ENCODE results near the gene ZNF132.
"Not testable (repeated sequence)": the region's sequence is repeated elsewhere in the genome, so short reads cannot be mapped to it uniquely, and the experiment has no call there.

Gene ZNF132

GRCh38 chr19:58439576-58440554 lies at the start of gene ZNF132:
Gene ZNF132 (minus strand): TSS chr19:58440153. CDS start chr19:58439821, 332 bp downstream.
- peaks cover 48% of the 10 kb centered on the region for H3K9me3 Mint-ChIP-seq
- peaks cover 24% of the 10 kb centered on the region for H3K4me1 Mint-ChIP-seq
- ATAC-seq (peak; percentile 99), DNase-seq (peak; percentile 92)
- no peaks in the 10 kb centered on the region for H3K27me3 Mint-ChIP-seq
- peak within 1 kb of the TSS; percentile 94 for H3K27ac Mint-ChIP-seq
- peak within 1 kb of the TSS; percentile 91 for H3K4me3 Mint-ChIP-seq
- peaks cover 54% of the 10 kb centered on the region for H3K36me3 Mint-ChIP-seq (ENCODE audit: low read depth)

- not testable (repeated sequence) for H3K4me1 Mint-ChIP-seq, ATAC-seq, H3K27me3 Mint-ChIP-seq
These were observed 44.4 kb upstream of the ZNF132 start for GRCh38 chr19:58484349-58484748.

DNA sequence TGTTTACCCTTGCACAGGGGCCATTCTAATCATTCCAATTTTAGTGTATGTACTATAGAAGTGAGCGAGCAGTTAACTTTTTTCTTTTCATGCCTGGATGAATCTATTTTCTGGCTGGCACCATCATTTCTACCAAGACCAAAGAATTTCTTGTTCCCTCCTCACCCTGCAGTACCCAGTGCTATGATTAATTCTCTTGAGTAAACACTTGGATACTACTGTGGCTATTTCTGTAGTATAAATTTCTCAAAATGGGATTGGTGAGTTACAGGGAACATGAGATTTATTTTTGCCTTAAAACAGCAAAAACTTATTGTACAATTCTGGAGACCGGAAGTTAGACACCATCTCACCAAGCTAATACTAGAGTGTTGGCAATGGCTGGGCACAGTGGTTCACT lies 43.8 kb upstream of the ZNF132 start:
- H3K27me3 Mint-ChIP-seq: no peaks in the 10 kb centered on the region
- peaks cover 1% of the 10 kb centered on the region for H3K4me1 Mint-ChIP-seq
- no peak overlapping the region for H3K4me3 Mint-ChIP-seq
- no peak overlapping the region for H3K27ac Mint-ChIP-seq
- H3K36me3 Mint-ChIP-seq (ENCODE audit: low read depth): peaks cover 2% of the 10 kb centered on the region
- no peaks in the 10 kb centered on the region for H3K9me3 Mint-ChIP-seq
- DNase-seq (no peak), ATAC-seq (no peak)

More at GRCh38 chr19:58484349-58484748, 44.4 kb upstream of the ZNF132 start:
- not testable (repeated sequence) for DNase-seq; H3K4me3 Mint-ChIP-seq; H3K36me3 Mint-ChIP-seq (ENCODE audit: low read depth); H3K27ac Mint-ChIP-seq; H3K9me3 Mint-ChIP-seq

DNA sequence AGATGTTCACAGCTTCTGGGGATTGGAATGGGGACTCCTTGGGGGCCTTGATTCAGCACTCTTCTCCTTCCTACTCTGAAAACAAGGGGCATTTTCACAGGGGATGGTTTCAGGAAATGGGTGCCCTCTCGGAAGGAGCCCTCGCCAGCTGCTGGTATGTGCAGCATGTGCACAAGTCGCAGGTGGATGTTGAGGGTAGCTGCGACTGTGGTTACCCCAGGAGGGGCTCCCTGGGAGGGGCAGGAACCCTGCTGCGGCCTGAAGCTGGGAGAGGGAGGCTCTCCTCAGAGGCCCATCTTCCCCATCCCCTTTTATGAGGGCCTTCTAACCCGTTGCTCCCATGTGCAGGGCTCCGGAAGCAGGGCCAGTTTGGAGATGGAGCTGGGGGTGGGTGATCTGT lies 42.4 kb upstream of the ZNF132 start:
- Mint-ChIP-seq H3K27ac (no peak overlapping the region), H3K4me3 (no peak overlapping the region), H3K9me3 (no peaks in the 10 kb centered on the region), H3K36me3 (ENCODE audit: low read depth) (peaks cover 2% of the 10 kb centered on the region), H3K27me3 (no peaks in the 10 kb centered on the region), H3K4me1 (peaks cover 3% of the 10 kb centered on the region)
- ATAC-seq (no peak), DNase-seq (no peak)

GRCh38 chr19:58480831-58481230 lies 40.9 kb upstream of the ZNF132 start:
- DNase-seq (no peak), ATAC-seq (no peak)
- Mint-ChIP-seq H3K27ac (no peak overlapping the region), H3K9me3 (no peaks in the 10 kb centered on the region), H3K27me3 (no peaks in the 10 kb centered on the region), H3K4me3 (no peak overlapping the region), H3K4me1 (peaks cover 12% of the 10 kb centered on the region), H3K36me3 (ENCODE audit: low read depth) (peaks cover 2% of the 10 kb centered on the region)

- no peaks in the 10 kb centered on the region for H3K27me3 Mint-ChIP-seq
These were observed 40.5 kb upstream of the ZNF132 start for GRCh38 chr19:58480481-58480830.

DNA sequence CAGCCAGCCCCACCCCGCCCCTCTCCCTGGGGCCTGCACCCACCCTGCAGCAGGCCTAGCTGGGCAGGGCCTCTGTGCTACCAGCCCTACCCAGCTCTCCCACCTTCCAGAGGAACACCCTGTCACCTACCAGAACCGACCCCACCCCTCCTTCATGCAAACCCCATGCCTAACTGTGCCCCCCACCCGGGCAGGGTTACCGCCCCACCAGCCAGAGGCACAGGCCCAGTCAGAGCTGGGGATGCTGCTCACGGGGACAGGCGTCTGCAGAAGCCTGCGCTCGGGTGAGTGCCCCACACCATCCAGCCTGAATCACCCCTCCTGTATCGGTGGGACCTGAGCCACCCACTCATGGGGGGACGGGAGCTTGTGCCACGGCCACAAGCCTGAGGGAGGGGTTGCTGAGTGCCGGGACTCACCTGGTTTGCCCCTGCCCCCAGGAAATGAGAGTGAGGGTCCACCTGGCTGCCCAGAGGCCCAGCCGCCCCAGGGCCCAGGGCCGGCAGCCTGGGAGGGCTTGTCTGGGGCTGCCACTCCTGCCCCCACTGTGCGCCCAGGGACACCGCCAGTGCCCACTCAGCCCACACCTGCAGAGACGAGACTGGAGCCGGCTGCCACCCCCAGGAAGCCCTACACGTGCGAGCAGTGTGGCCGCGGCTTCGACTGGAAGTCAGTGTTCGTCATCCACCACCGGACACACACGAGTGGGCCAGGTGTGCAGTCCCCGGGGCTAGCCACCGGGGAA lies 40.0 kb upstream of the ZNF132 start:
- ATAC-seq: no peak
- Mint-ChIP-seq H3K4me3 (no peak overlapping the region), H3K27ac (no peak overlapping the region), H3K4me1 (peaks cover 20% of the 10 kb centered on the region), H3K27me3 (no peaks in the 10 kb centered on the region), H3K9me3 (no peaks in the 10 kb centered on the region), H3K36me3 (ENCODE audit: low read depth) (peaks cover 2% of the 10 kb centered on the region)
- DNase-seq: no peak

More at GRCh38 chr19:58480481-58480830, 40.5 kb upstream of the ZNF132 start:
- Mint-ChIP-seq H3K27ac (no peak overlapping the region), H3K36me3 (ENCODE audit: low read depth) (peaks cover 2% of the 10 kb centered on the region), H3K4me1 (peaks cover 15% of the 10 kb centered on the region), H3K4me3 (no peak overlapping the region), H3K9me3 (no peaks in the 10 kb centered on the region)
- no peak for DNase-seq
- no peak for ATAC-seq

- no peaks in the 10 kb centered on the region for H3K27me3 Mint-ChIP-seq
- H3K9me3 Mint-ChIP-seq: no peaks in the 10 kb centered on the region
- ATAC-seq (no peak), DNase-seq (no peak)
- H3K4me1 Mint-ChIP-seq: peaks cover 25% of the 10 kb centered on the region
- peaks cover 2% of the 10 kb centered on the region for H3K36me3 Mint-ChIP-seq (ENCODE audit: low read depth)
- H3K27ac Mint-ChIP-seq: no peak overlapping the region
- H3K4me3 Mint-ChIP-seq: no peak overlapping the region
These were observed 39.4 kb upstream of the ZNF132 start for GRCh38 chr19:58479303-58479702.

GRCh38 chr19:58477871-58478270 lies 37.9 kb upstream of the ZNF132 start:
- H3K9me3 Mint-ChIP-seq: no peaks in the 10 kb centered on the region
- H3K36me3 Mint-ChIP-seq (ENCODE audit: low read depth): peaks cover 2% of the 10 kb centered on the region
- DNase-seq (no peak), ATAC-seq (no peak)
- H3K4me3 Mint-ChIP-seq: no peak overlapping the region
- no peaks in the 10 kb centered on the region for H3K27me3 Mint-ChIP-seq
- H3K4me1 Mint-ChIP-seq: peaks cover 30% of the 10 kb centered on the region
- H3K27ac Mint-ChIP-seq: no peak overlapping the region

GRCh38 chr19:58477130-58477529 lies 37.2 kb upstream of the ZNF132 start:
- Mint-ChIP-seq H3K9me3 (no peaks in the 10 kb centered on the region), H3K4me3 (peak overlapping the region; percentile 88), H3K4me1 (peaks cover 30% of the 10 kb centered on the region), H3K27me3 (no peaks in the 10 kb centered on the region), H3K36me3 (ENCODE audit: low read depth) (peaks cover 4% of the 10 kb centered on the region), H3K27ac (peak overlapping the region; percentile 83)
- no peak for ATAC-seq
- no peak for DNase-seq

DNA sequence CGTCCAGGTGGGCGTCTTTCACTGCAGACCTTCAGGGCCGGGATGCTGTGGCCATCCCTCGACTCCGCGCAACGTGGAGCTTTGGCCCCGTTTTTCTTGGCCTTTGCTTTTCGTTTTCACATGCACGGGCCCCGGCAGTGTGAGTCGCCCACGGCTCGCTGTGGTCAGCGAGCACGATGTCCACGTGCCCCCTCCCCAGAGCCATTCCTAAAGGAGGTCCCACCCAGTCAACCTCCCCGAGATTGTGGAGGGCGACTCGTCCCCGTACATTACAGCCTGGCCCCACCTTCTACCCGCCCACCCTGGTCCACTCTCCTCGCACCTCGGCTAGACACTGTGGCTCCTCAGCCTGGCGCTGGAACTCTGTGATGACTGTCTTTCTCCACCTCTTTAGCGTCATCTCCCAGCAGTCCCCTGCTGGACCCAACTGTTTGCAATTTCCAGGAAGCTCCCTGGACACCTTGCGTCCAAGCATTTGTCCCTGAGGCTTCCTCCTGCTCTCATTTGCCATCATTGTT lies 36.6 kb upstream of the ZNF132 start:
- no peaks in the 10 kb centered on the region for H3K9me3 Mint-ChIP-seq
- DNase-seq: no peak
- peaks cover 30% of the 10 kb centered on the region for H3K4me1 Mint-ChIP-seq
- peaks cover 5% of the 10 kb centered on the region for H3K36me3 Mint-ChIP-seq (ENCODE audit: low read depth)
- H3K27me3 Mint-ChIP-seq: no peaks in the 10 kb centered on the region
- H3K4me3 Mint-ChIP-seq: peak overlapping the region; percentile 88
- ATAC-seq: no peak
- H3K27ac Mint-ChIP-seq: peak overlapping the region; percentile 83

- Mint-ChIP-seq H3K4me1 (peaks cover 30% of the 10 kb centered on the region), H3K4me3 (peak within 1 kb of the TSS; percentile 88), H3K27me3 (no peaks in the 10 kb centered on the region), H3K27ac (peak within 1 kb of the TSS; percentile 98), H3K36me3 (ENCODE audit: low read depth) (peaks cover 6% of the 10 kb centered on the region), H3K9me3 (no peaks in the 10 kb centered on the region)
- ATAC-seq: peak; percentile 89
- DNase-seq: peak; percentile 94
These were observed 36.0 kb upstream of the ZNF132 start, which contains the start of gene ZNF446 for GRCh38 chr19:58475714-58476497. Gene ZNF446 (plus strand): TSS chr19:58476352. CDS start chr19:58477219, 867 bp downstream.

- peak; percentile 18 for ATAC-seq
- peaks cover 11% of the 10 kb centered on the region for H3K36me3 Mint-ChIP-seq (ENCODE audit: low read depth)
- H3K9me3 Mint-ChIP-seq: no peaks in the 10 kb centered on the region
- H3K4me3 Mint-ChIP-seq: peak overlapping the region; percentile 88
- no peak for DNase-seq
- H3K27me3 Mint-ChIP-seq: no peaks in the 10 kb centered on the region
- peak overlapping the region; percentile 98 for H3K27ac Mint-ChIP-seq
- H3K4me1 Mint-ChIP-seq: peaks cover 30% of the 10 kb centered on the region
These were observed 35.2 kb upstream of the ZNF132 start for GRCh38 chr19:58474997-58475713.
